HEK293 (cell line): ENCODE results near the gene ZDHHC21.

Experiments
- CTCF ChIA-PET: fragments of 350-600 bp; formaldehyde crosslinking; extraction: SDS; loops from one replicate; lab custom pipeline; 2021; ENCODE audit warnings: antibody characterized with exemption; lab: Yijun Ruan, JAX
- POLR2A ChIA-PET: fragments of 300-600 bp; formaldehyde crosslinking; extraction: SDS; loops from one replicate; lab custom pipeline; 2020; ENCODE audit warnings: antibody characterized with exemption, inconsistent platforms; lab: Yijun Ruan, JAX
- H3K27ac ChIP-seq: fragments of 200-500 bp; sonication (Bioruptor generic); 2 replicates; pipeline ENCODE4 v1.5.1; 2014; ENCODE audit warnings: low read depth, low read length, control low read depth, inconsistent platforms; ENCODE audit errors: extremely low read depth
- H3K36me3 ChIP-seq, 2 experiments: fragments of 200-500 bp in 1 of 2; sonication (Bioruptor generic) in 1 of 2; 1 replicate in 1 of 2; 2 replicates in 1 of 2; pipeline ENCODE4 v1.5.1; 2014 to 2017; ENCODE audit warnings: inconsistent platforms in 2 of 2, low read length in 2 of 2; ENCODE audit not compliant: control insufficient read depth in 2 of 2, insufficient read depth in 1 of 2
- H3K4me1 ChIP-seq: fragments of 200-500 bp; sonication (Bioruptor generic); 2 replicates; pipeline ENCODE4 v1.5.1; 2014; ENCODE audit warnings: mild to moderate bottlenecking, low read length, inconsistent platforms; ENCODE audit not compliant: control insufficient read depth, insufficient read depth
- H3K4me3 ChIP-seq: 2 replicates; pipeline ENCODE4 v1.5.1; 2011; ENCODE audit warnings: low read depth, mild to moderate bottlenecking, control low read depth, low read length, moderate library complexity
- H3K9me3 ChIP-seq: fragments of 200-500 bp; sonication (Bioruptor generic); 2 replicates; pipeline ENCODE4 v1.5.1; 2014; ENCODE audit warnings: low read depth, low read length, inconsistent platforms; ENCODE audit not compliant: control insufficient read depth, insufficient read depth
- INSM2 ChIP-seq: fragments of 450-650 bp; formaldehyde crosslinking; IDR thresholded peaks from 2 replicates; pipeline ENCODE4 v1.5.1; 2016; ENCODE audit warnings: missing biosample characterization, missing genetic modification characterization
- KLF1 ChIP-seq: fragments of 450-650 bp; formaldehyde crosslinking; IDR thresholded peaks from 2 replicates; pipeline ENCODE4 v1.5.1; 2016; ENCODE audit warnings: missing biosample characterization, missing genetic modification characterization
- MZF1 ChIP-seq: fragments of 450-650 bp; formaldehyde crosslinking; IDR thresholded peaks from 2 replicates; pipeline ENCODE4 v1.5.1; 2017; ENCODE audit warnings: missing biosample characterization, missing genetic modification characterization, borderline replicate concordance
- PRDM2 ChIP-seq: fragments of 450-650 bp; formaldehyde crosslinking; IDR thresholded peaks from 2 replicates; pipeline ENCODE4 v1.5.1; 2016; ENCODE audit warnings: missing biosample characterization, missing genetic modification characterization, borderline replicate concordance
- SETDB1 ChIP-seq: IDR thresholded peaks from one replicate; pipeline ENCODE4 v1.6.1; 2017; ENCODE audit warnings: mild to moderate bottlenecking, low read length, moderate library complexity, mixed read lengths; ENCODE audit not compliant: insufficient read length
- SP2 ChIP-seq: fragments of 450-650 bp; formaldehyde crosslinking; IDR thresholded peaks from 2 replicates; pipeline ENCODE4 v1.5.1; 2016; ENCODE audit warnings: missing biosample characterization, missing genetic modification characterization
- TRIM28 ChIP-seq: IDR thresholded peaks from 2 replicates; pipeline ENCODE4 v1.6.1; 2011; ENCODE audit warnings: low read length, control low read depth, borderline replicate concordance
- ZBTB11 ChIP-seq: fragments of 450-650 bp; formaldehyde crosslinking; conservative IDR thresholded peaks from 2 replicates; pipeline ENCODE4 v1.5.1; 2016; ENCODE audit warnings: low read depth, missing biosample characterization, missing genetic modification characterization
- ZBTB49 ChIP-seq: fragments of 450-650 bp; formaldehyde crosslinking; IDR thresholded peaks from 2 replicates; pipeline ENCODE4 v1.5.1; 2016; ENCODE audit warnings: missing biosample characterization, missing genetic modification characterization, low read depth
- ZNF169 ChIP-seq: fragments of 450-650 bp; formaldehyde crosslinking; IDR thresholded peaks from 2 replicates; pipeline ENCODE4 v1.5.1; 2016; ENCODE audit warnings: missing biosample characterization, missing genetic modification characterization
- ZNF248 ChIP-seq: fragments of 450-650 bp; formaldehyde crosslinking; IDR thresholded peaks from 2 replicates; pipeline ENCODE4 v1.5.1; 2017; ENCODE audit warnings: missing biosample characterization, missing genetic modification characterization
- ZNF266 ChIP-seq: fragments of 450-650 bp; formaldehyde crosslinking; IDR thresholded peaks from 2 replicates; pipeline ENCODE4 v1.5.1; 2016; ENCODE audit warnings: missing biosample characterization, missing genetic modification characterization, low read depth
- ZNF280D ChIP-seq: fragments of 450-650 bp; formaldehyde crosslinking; IDR thresholded peaks from 2 replicates; pipeline ENCODE4 v1.5.1; 2016; ENCODE audit warnings: missing biosample characterization, missing genetic modification characterization
- ZNF416 ChIP-seq: fragments of 450-650 bp; formaldehyde crosslinking; IDR thresholded peaks from 2 replicates; pipeline ENCODE4 v1.5.1; 2016; ENCODE audit warnings: missing biosample characterization, missing genetic modification characterization
- ZNF521 ChIP-seq: fragments of 450-650 bp; formaldehyde crosslinking; IDR thresholded peaks from 2 replicates; pipeline ENCODE4 v1.5.1; 2017; ENCODE audit warnings: missing biosample characterization, mild to moderate bottlenecking, missing genetic modification characterization
- ZNF549 ChIP-seq: fragments of 450-650 bp; IDR thresholded peaks from 2 replicates; pipeline ENCODE4 v1.5.1; 2018; ENCODE audit warnings: missing biosample characterization, missing genetic modification characterization, mild to moderate bottlenecking, inconsistent platforms, moderate library complexity
- ZNF600 ChIP-seq: fragments of 450-650 bp; formaldehyde crosslinking; IDR thresholded peaks from 2 replicates; pipeline ENCODE4 v1.5.1; 2016; ENCODE audit warnings: missing biosample characterization, missing genetic modification characterization
- ZNF621 ChIP-seq: fragments of 450-650 bp; formaldehyde crosslinking; IDR thresholded peaks from 2 replicates; pipeline ENCODE4 v1.5.1; 2017; ENCODE audit warnings: missing biosample characterization, missing genetic modification characterization
- ZNF670 ChIP-seq: fragments of 450-650 bp; formaldehyde crosslinking; IDR thresholded peaks from 2 replicates; pipeline ENCODE4 v1.5.1; 2016; ENCODE audit warnings: missing biosample characterization, missing genetic modification characterization, low read depth
- ZNF768 ChIP-seq: fragments of 450-650 bp; formaldehyde crosslinking; IDR thresholded peaks from 2 replicates; pipeline ENCODE4 v1.5.1; 2018; ENCODE audit warnings: missing biosample characterization, mild to moderate bottlenecking, missing genetic modification characterization
- ZSCAN23 ChIP-seq: fragments of 450-650 bp; formaldehyde crosslinking; IDR thresholded peaks from 2 replicates; pipeline ENCODE4 v1.5.1; 2016; ENCODE audit warnings: missing biosample characterization, missing genetic modification characterization

The ZDHHC21 gene

GRCh38 chr9:14660721-14661120 lies 32.5 kb downstream of the ZDHHC21 start (continued):
- TF ChIP-seq ZBTB11 (tag by site-specific recombination): no peak
- TF ChIP-seq MZF1 (tag by site-specific recombination): no peak
- no peak for TF ChIP-seq SP2 (tag by site-specific recombination)
- TF ChIP-seq ZNF169: no peak
- no peak for TF ChIP-seq ZSCAN23 (tag by site-specific recombination)
- no peak for TF ChIP-seq ZNF600 (tag by site-specific recombination)
- TF ChIP-seq, all 188 proteins: peak for 0

GRCh38 chr9:14654932-14655331 lies 38.3 kb downstream of the ZDHHC21 start:
- H3K36me3 ChIP-seq: peaks cover 0 to 7% of the 10 kb centered on the region in 2 experiments; a peak in 2 of 3 replicates
- H3K9me3 ChIP-seq: no peaks in the 10 kb centered on the region
- H3K4me1 ChIP-seq: no peaks in the 10 kb centered on the region
- no peak overlapping the region for H3K27ac ChIP-seq
- ChIA-PET CTCF (no interaction called here), POLR2A (no interaction called here)
- H3K4me3 ChIP-seq: no peak overlapping the region
- TF ChIP-seq ZNF266 (tag by site-specific recombination) (no peak), ZNF248 (tag by site-specific recombination) (no peak), ZNF416 (no peak), ZNF549 (0 out of 2 replicates have a peak, but pooled peaks have one; percentile 28), ZBTB49 (tag by site-specific recombination) (no peak), PRDM2 (tag by site-specific recombination) (no peak), ZNF521 (tag by site-specific recombination) (no peak), ZNF768 (tag by site-specific recombination) (no peak), ZNF621 (tag by site-specific recombination) (no peak), INSM2 (tag by site-specific recombination) (no peak), ZNF670 (no peak), ZNF280D (tag by site-specific recombination) (peak; percentile 87; the same call in 1 of the 2 replicates), TRIM28 (peak; percentile 97), KLF1 (tag by site-specific recombination) (no peak), SETDB1 (peak; percentile 96)
